ENCODE measurements around the gene TMEM114.

TMEM114 gene

GRCh38 chr16:8630255-8630953, 40.1 kb upstream of the TMEM114 start:
- DNase-seq (ENCODE audit: extremely low spot score), result no peak
- POLR2A ChIA-PET, result no interaction called here
- TF ChIP-seq CTCF (IDR thresholded peaks at IDR 0.05; ENCODE audit: control extremely low read depth, extremely low read depth, low read depth, missing control alignments), result no peak
- CTCF ChIA-PET, result interaction anchor here (0.9 to 1.3 kb wide), 3 partner anchors 9 to 63 kb away, joined by 3 to 4 read pairs (median 3); no protein-coding TSS in a partner anchor

- POLR2A ChIA-PET, result no interaction called here
- no peak for DNase-seq (ENCODE audit: extremely low spot score)
- TF ChIP-seq CTCF (IDR thresholded peaks at IDR 0.05; ENCODE audit: control extremely low read depth, extremely low read depth, low read depth, missing control alignments), result no peak
- CTCF ChIA-PET, result interaction anchor here (0.9 to 2.0 kb wide), 3 partner anchors 8 to 62 kb away, joined by 3 to 4 read pairs (median 3); no protein-coding TSS in a partner anchor
Measured at GRCh38 chr16:8628981-8629725, 38.8 kb upstream of the TMEM114 start.

- ChIA-PET POLR2A (no interaction called here), CTCF (interaction anchor here (1.0 to 2.0 kb wide), 2 partner anchors 40 to 60 kb away, joined by 3 to 4 read pairs; no protein-coding TSS in a partner anchor)
- no peak for DNase-seq (ENCODE audit: extremely low spot score)
- TF ChIP-seq CTCF (IDR thresholded peaks at IDR 0.05; ENCODE audit: control extremely low read depth, extremely low read depth, low read depth, missing control alignments), result no peak
Measured at GRCh38 chr16:8627456-8627855, 37.1 kb upstream of the TMEM114 start.

- ChIA-PET CTCF (no interaction called here), POLR2A (no interaction called here)
- TF ChIP-seq CTCF (IDR thresholded peaks at IDR 0.05; ENCODE audit: control extremely low read depth, extremely low read depth, low read depth, missing control alignments), result no peak
- DNase-seq (ENCODE audit: extremely low spot score), result no peak
Measured at GRCh38 chr16:8626946-8627345, 36.6 kb upstream of the TMEM114 start.

GRCh38 chr16:8625491-8626087, 35.3 kb upstream of the TMEM114 start:
- TF ChIP-seq CTCF (IDR thresholded peaks at IDR 0.05; ENCODE audit: control extremely low read depth, extremely low read depth, low read depth, missing control alignments), result no peak
- DNase-seq (ENCODE audit: extremely low spot score), result no peak
- CTCF ChIA-PET, result interaction anchor here (0.9 to 1.1 kb wide), 2 partner anchors 53 kb away, joined by 3 to 4 read pairs; no protein-coding TSS in a partner anchor
- POLR2A ChIA-PET, result no interaction called here

GRCh38 chr16:8623634-8624033, 33.3 kb upstream of the TMEM114 start:
- TF ChIP-seq CTCF (IDR thresholded peaks at IDR 0.05; ENCODE audit: control extremely low read depth, extremely low read depth, low read depth, missing control alignments), result no peak
- POLR2A ChIA-PET, result no interaction called here
- DNase-seq (ENCODE audit: extremely low spot score), result no peak
- CTCF ChIA-PET, result interaction anchor here (1.1 to 1.7 kb wide), 3 partner anchors 11 to 257 kb away, joined by 3 to 8 read pairs (median 5); no protein-coding TSS in a partner anchor

Measured in GM10248 (cell line).